Glomerular visceral epithelial cell (primary cell): ENCODE data around the gene ZNF214.

Experiments
- DNase-seq: peaks from one replicate; pipeline ENCODE4 v3.0.0-alpha.2; 2016; ENCODE audit errors: extremely low spot score

ZNF214 gene

GRCh38 chr11:7020183-7020917 lies at the start of gene ZNF214, which contains the start of gene NLRP14:
Gene ZNF214, minus strand, starts transcription at chr11:7020346. Its CDS starts 17,511 bp downstream, at chr11:7002835.
Gene NLRP14, plus strand, starts transcription at chr11:7020479. Its CDS starts 18,108 bp downstream, at chr11:7038587.
- DNase-seq: peak; percentile 94

- DNase-seq: no peak
Measured at GRCh38 chr11:7062534-7062933, 42.4 kb upstream of the ZNF214 start.

- peak; percentile 28 for DNase-seq
Measured at GRCh38 chr11:7060868-7061267, 40.7 kb upstream of the ZNF214 start.

- DNase-seq: no peak
Measured at GRCh38 chr11:7057641-7058040, 37.5 kb upstream of the ZNF214 start.

- no peak for DNase-seq
Measured at GRCh38 chr11:7056828-7057513, 36.8 kb upstream of the ZNF214 start.

GRCh38 chr11:7050191-7050590 lies 30.0 kb upstream of the ZNF214 start:
- DNase-seq: no peak

GRCh38 chr11:7046474-7047175 lies 26.5 kb upstream of the ZNF214 start:
- no peak for DNase-seq

GRCh38 chr11:7034019-7034418 lies 13.9 kb upstream of the ZNF214 start:
- no peak for DNase-seq

- DNase-seq: no peak
Measured at GRCh38 chr11:7032692-7033091, 12.5 kb upstream of the ZNF214 start.

GRCh38 chr11:7031471-7031871 lies 11.3 kb upstream of the ZNF214 start:
- no peak for DNase-seq

- DNase-seq: no peak
Measured at GRCh38 chr11:7030836-7031235, 10.7 kb upstream of the ZNF214 start.

- no peak for DNase-seq
Measured at GRCh38 chr11:7028141-7028540, 8.0 kb upstream of the ZNF214 start.

- no peak for DNase-seq
Measured at GRCh38 chr11:7021318-7021717, 1.2 kb upstream of the ZNF214 start.

GRCh38 chr11:7019500-7020182 lies 505 bp downstream of the ZNF214 start:
- peak; percentile 36 for DNase-seq

- no peak for DNase-seq
Measured at GRCh38 chr11:7016011-7016410, 4.1 kb downstream of the ZNF214 start.

GRCh38 chr11:7014118-7014517 lies 6.0 kb downstream of the ZNF214 start:
- DNase-seq: no peak

GRCh38 chr11:7004482-7004881 lies 15.7 kb downstream of the ZNF214 start:
- DNase-seq: peak; percentile 15

- no peak for DNase-seq
Measured at GRCh38 chr11:6995703-6996102, 24.4 kb downstream of the ZNF214 start.

- DNase-seq: no peak
Measured at GRCh38 chr11:6992457-6993417, 27.4 kb downstream of the ZNF214 start.

GRCh38 chr11:6992026-6992425 lies 28.1 kb downstream of the ZNF214 start:
- no peak for DNase-seq

GRCh38 chr11:6991227-6991626 lies 28.9 kb downstream of the ZNF214 start:
- no peak for DNase-seq
